GM21390 (cell line): ENCODE measurements around the gene ASTN2.
A peak's percentile ranks its signal among the peaks of the same experiment; 100 is the strongest.

Experiments used
- ATAC-seq: cut with Tn5 transposase; IDR thresholded peaks from one replicate; pipeline ENCODE4 v1.9.1; 2021; ENCODE audit not compliant: unreplicated experiment

ASTN2 gene

GRCh38 chr9:116549786-116550660 lies 864.8 kb downstream of the ASTN2 start:
- ATAC-seq = no peak

GRCh38 chr9:116549061-116549664 lies 865.7 kb downstream of the ASTN2 start:
- no peak for ATAC-seq

GRCh38 chr9:116547729-116548426 lies 867.0 kb downstream of the ASTN2 start:
- no peak for ATAC-seq

GRCh38 chr9:116546711-116547581 lies 867.9 kb downstream of the ASTN2 start:
- no peak for ATAC-seq

- no peak for ATAC-seq
Observed at GRCh38 chr9:116544896-116545295, 870.0 kb downstream of the ASTN2 start.

GRCh38 chr9:116543731-116544400 lies 871.0 kb downstream of the ASTN2 start:
- no peak for ATAC-seq

GRCh38 chr9:116541402-116541801 lies 873.5 kb downstream of the ASTN2 start:
- no peak for ATAC-seq

- no peak for ATAC-seq
Observed at GRCh38 chr9:116539549-116539948, 875.3 kb downstream of the ASTN2 start.

- ATAC-seq = no peak
Observed at GRCh38 chr9:116525611-116526010, 889.2 kb downstream of the ASTN2 start.

GRCh38 chr9:116524778-116525470 lies 889.9 kb downstream of the ASTN2 start:
- ATAC-seq = no peak

- no peak for ATAC-seq
Observed at GRCh38 chr9:116520218-116520617, 894.6 kb downstream of the ASTN2 start.

- ATAC-seq = no peak
Observed at GRCh38 chr9:116516456-116516855, 898.4 kb downstream of the ASTN2 start.

- ATAC-seq = no peak
Observed at GRCh38 chr9:116515541-116515940, 899.3 kb downstream of the ASTN2 start.

- no peak for ATAC-seq
Observed at GRCh38 chr9:116506685-116507084, 908.2 kb downstream of the ASTN2 start.

GRCh38 chr9:116504893-116505480 lies 909.9 kb downstream of the ASTN2 start:
- peak; percentile 96 for ATAC-seq

- no peak for ATAC-seq
Observed at GRCh38 chr9:116504081-116504480, 910.8 kb downstream of the ASTN2 start.

- no peak for ATAC-seq
Observed at GRCh38 chr9:116502746-116503145, 912.1 kb downstream of the ASTN2 start.

- ATAC-seq = no peak
Observed at GRCh38 chr9:116501871-116502270, 913.0 kb downstream of the ASTN2 start.
